ENCODE results near the gene TTC17.

TTC17 gene

DNA sequence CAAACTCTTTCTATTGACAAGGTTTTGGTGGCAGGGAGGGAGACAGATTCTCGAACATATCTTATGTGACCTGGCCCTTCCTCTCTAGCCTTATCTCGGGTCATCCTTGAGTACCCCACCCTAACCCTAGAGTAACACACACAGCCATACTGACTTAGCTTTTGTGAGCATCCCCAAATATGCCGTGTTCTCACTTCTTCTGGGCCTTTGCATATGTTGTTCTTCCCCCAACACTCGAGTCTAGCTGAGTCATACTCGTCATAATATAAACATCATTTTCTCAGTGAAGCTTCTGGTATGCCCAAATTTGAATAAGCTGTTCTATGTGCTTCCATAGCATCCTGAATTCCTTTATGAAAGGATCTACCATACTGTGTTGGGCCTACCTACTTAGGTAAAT is 8.0 kb downstream of the TTC17 start:
- H3K27ac Mint-ChIP-seq = no peak overlapping the region
- H3K27me3 Mint-ChIP-seq = no peaks in the 10 kb centered on the region
- H3K36me3 Mint-ChIP-seq (ENCODE audit: low read depth) = peaks cover 55% of the 10 kb centered on the region
- no peaks in the 10 kb centered on the region for H3K9me3 Mint-ChIP-seq
- H3K4me3 Mint-ChIP-seq = no peak overlapping the region
- peaks cover 52% of the 10 kb centered on the region for H3K4me1 Mint-ChIP-seq (ENCODE audit: low read depth)

DNA sequence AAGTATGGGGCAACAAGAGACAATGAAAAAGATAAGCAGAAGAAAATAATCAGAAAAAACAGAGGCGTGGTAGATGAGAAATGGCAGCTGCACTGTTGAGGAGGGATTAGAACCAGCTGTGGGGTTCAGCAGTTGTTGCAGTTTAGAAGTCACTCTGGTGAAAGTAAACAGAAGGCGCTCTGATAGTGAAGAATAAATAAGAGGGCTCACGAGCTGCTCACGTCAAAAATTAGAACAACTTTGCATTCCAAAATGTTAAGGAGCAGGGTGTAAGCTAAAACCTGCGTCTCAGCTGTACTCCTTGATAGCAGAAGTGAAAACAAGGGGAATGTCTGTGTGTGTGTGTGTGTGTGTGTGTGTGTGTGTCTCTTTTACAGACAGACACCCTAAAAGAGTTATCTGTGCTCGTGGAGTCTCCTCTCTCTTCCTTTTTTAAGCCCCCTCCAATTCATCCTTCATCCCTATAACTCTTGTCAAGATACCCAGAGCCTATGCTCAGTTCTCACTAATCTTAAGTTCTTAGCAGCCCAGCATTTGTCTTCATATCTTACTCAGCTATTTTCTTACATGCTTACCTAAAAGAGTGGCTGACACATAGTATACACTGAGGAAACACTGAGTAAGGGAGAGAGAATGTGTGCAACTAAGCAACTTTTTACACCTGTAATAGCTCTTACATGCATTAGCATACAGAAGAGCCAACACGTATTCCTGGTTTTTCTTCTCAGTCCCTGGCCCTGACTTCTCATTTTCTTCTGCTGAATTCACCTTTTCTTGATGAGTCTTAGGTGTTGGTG is 8.9 kb downstream of the TTC17 start:
- H3K27ac Mint-ChIP-seq = peak overlapping the region; percentile 68
- H3K4me1 Mint-ChIP-seq (ENCODE audit: low read depth) = peaks cover 46% of the 10 kb centered on the region
- H3K9me3 Mint-ChIP-seq = no peaks in the 10 kb centered on the region
- H3K36me3 Mint-ChIP-seq (ENCODE audit: low read depth) = peaks cover 56% of the 10 kb centered on the region
- H3K4me3 Mint-ChIP-seq = no peak overlapping the region
- H3K27me3 Mint-ChIP-seq = no peaks in the 10 kb centered on the region

DNA sequence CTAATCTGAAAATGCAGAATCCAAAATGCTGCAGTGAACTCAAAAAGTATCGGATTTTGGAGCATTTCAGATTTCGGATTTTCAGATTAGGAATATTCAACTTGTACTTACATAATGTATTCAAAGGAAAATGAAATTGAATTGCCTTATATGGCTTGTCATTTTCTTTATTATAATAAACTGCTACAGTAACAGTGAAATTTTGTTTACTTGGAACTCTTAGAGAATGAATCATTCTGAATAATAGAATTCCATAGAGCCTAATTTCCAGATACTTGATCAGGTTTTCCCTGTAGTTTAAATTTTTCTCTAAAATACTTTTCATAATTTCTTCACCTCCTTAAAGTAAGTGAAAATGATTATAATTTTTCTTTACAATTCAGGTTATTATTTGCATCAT is 17.3 kb downstream of the TTC17 start:
- no peaks in the 10 kb centered on the region for H3K27me3 Mint-ChIP-seq
- H3K27ac Mint-ChIP-seq = no peak overlapping the region
- no peak overlapping the region for H3K4me3 Mint-ChIP-seq
- peaks cover 35% of the 10 kb centered on the region for H3K36me3 Mint-ChIP-seq (ENCODE audit: low read depth)
- H3K4me1 Mint-ChIP-seq (ENCODE audit: low read depth) = peaks cover 16% of the 10 kb centered on the region
- H3K9me3 Mint-ChIP-seq = no peaks in the 10 kb centered on the region

DNA sequence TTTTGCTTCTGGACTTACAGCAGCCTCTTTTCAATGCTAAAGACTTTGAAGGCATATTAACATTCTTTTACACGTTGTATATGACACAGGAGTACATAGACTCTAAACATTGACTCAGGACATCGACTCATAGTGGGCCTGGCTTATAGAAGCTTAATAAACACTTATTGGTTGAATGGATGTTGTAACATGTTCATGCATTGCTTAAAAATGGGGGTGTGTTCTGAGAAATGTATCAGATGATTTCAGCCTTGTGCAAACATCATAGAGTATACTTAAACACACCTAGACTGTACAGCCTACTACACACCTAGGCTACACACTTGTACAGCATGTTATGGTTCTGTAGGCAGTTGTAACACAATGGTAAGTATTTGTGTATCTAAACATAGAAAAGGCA is 17.9 kb downstream of the TTC17 start:
- no peaks in the 10 kb centered on the region for H3K9me3 Mint-ChIP-seq
- H3K4me3 Mint-ChIP-seq = no peak overlapping the region
- H3K4me1 Mint-ChIP-seq (ENCODE audit: low read depth) = peaks cover 16% of the 10 kb centered on the region
- H3K36me3 Mint-ChIP-seq (ENCODE audit: low read depth) = peaks cover 35% of the 10 kb centered on the region
- H3K27me3 Mint-ChIP-seq = no peaks in the 10 kb centered on the region
- H3K27ac Mint-ChIP-seq = no peak overlapping the region

DNA sequence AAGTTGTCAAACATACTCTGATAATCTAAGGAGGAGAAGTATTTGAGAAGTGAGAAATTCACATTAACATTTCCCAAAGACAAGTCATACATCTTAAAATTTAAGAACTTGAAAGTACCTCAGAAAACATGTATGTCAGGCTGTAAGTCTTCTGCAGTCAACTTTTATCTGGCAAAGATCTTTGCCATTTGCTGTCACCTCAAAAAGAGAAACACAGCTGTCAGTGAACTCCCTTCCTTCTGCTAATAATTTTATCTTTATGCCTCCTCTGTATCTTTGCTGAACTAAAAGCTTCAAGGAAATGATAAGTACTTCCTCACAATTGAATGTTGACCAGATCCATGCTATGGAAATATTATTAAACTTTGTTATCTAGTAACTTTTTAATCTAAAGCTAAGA is 18.7 kb downstream of the TTC17 start:
- Mint-ChIP-seq H3K27me3 (no peaks in the 10 kb centered on the region), H3K4me3 (no peak overlapping the region), H3K36me3 (ENCODE audit: low read depth) (peaks cover 36% of the 10 kb centered on the region), H3K27ac (no peak overlapping the region), H3K4me1 (ENCODE audit: low read depth) (peaks cover 16% of the 10 kb centered on the region), H3K9me3 (no peaks in the 10 kb centered on the region)

DNA sequence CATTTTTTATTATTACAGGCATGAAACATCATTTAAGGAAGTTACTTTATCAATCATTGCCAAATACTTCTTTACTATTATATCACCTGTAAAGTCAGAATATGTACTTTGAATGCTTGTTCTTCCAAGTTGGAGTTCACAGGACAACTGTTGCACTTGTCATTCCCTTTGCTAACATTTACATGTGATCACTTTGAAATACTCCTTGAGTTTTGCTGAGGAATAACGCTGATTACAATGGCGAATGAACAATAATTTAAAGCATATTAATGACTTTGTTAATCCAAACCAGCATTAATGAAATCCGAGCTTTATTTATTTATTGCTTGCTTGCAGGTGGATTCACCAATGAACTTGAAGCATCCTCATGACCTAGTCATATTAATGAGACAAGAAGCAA is 20.2 kb downstream of the TTC17 start:
- H3K27ac Mint-ChIP-seq = no peak overlapping the region
- H3K4me1 Mint-ChIP-seq (ENCODE audit: low read depth) = peaks cover 12% of the 10 kb centered on the region
- H3K4me3 Mint-ChIP-seq = no peak overlapping the region
- peaks cover 28% of the 10 kb centered on the region for H3K36me3 Mint-ChIP-seq (ENCODE audit: low read depth)
- no peaks in the 10 kb centered on the region for H3K27me3 Mint-ChIP-seq
- H3K9me3 Mint-ChIP-seq = no peaks in the 10 kb centered on the region

DNA sequence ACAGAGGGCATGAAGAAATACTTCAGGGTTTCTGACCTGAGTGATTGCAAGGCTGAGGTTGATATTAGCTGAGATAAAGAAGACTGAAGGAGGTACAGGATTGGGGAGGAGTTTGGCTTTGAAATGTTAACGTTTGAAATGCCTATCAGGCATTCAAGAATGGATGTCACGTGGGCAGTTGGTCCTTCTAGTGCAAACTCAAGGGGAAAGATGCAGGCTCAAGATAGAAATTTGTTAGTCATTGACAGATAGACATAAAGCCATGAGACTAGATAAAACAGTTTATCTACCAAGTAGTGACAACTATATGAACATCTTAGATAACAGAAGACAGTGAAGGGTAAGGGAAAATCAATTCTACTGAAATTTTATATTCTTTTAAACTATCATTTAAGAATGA is 23.1 kb downstream of the TTC17 start:
- Mint-ChIP-seq H3K9me3 (no peaks in the 10 kb centered on the region), H3K4me1 (ENCODE audit: low read depth) (no peaks in the 10 kb centered on the region), H3K27ac (no peak overlapping the region), H3K4me3 (no peak overlapping the region), H3K27me3 (no peaks in the 10 kb centered on the region), H3K36me3 (ENCODE audit: low read depth) (peaks cover 22% of the 10 kb centered on the region)

DNA sequence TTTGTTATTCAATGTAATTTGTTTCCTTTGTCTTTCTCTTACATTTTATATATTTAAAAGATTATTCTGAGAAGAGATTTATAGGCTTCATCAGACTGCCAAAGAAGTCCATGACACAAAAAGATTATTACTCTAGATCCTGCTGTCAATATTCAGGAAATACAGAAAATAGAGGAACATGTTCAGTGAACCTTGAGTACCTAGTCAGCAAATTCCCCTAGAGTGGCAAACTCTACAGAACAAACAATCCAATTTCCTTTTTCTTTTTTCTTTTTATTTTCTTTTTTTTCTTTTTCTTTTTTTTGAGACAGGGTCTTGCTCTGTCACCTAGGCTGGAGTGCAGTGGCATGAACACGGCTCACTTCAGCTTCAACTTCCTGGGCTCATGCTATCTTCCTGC is 23.9 kb downstream of the TTC17 start:
- H3K9me3 Mint-ChIP-seq = no peaks in the 10 kb centered on the region
- H3K27ac Mint-ChIP-seq = no peak overlapping the region
- H3K4me1 Mint-ChIP-seq (ENCODE audit: low read depth) = no peaks in the 10 kb centered on the region
- no peak overlapping the region for H3K4me3 Mint-ChIP-seq
- peaks cover 22% of the 10 kb centered on the region for H3K36me3 Mint-ChIP-seq (ENCODE audit: low read depth)
- H3K27me3 Mint-ChIP-seq = no peaks in the 10 kb centered on the region

DNA sequence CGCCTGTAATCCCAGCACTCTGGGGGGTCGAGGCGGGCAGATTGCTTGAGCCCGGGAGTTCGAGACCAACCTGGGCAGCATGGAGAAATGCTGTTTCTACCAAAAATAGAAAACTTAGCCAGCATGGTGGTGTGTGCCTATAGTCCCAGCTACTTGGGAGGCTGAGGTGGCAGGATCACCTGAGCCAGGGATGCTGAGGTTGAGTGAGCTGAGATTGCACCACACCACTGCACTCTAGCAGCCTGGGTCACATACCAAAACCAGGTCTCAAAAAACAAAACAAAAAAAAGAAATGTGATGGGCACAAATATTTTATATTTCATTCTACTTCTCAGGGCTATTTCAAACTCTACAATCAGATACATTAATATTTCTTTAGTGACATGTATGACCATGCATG is 25.7 kb downstream of the TTC17 start:
- Mint-ChIP-seq H3K36me3 (ENCODE audit: low read depth) (peaks cover 25% of the 10 kb centered on the region), H3K27ac (no peak overlapping the region), H3K4me3 (no peak overlapping the region), H3K4me1 (ENCODE audit: low read depth) (no peaks in the 10 kb centered on the region), H3K9me3 (no peaks in the 10 kb centered on the region), H3K27me3 (no peaks in the 10 kb centered on the region)

DNA sequence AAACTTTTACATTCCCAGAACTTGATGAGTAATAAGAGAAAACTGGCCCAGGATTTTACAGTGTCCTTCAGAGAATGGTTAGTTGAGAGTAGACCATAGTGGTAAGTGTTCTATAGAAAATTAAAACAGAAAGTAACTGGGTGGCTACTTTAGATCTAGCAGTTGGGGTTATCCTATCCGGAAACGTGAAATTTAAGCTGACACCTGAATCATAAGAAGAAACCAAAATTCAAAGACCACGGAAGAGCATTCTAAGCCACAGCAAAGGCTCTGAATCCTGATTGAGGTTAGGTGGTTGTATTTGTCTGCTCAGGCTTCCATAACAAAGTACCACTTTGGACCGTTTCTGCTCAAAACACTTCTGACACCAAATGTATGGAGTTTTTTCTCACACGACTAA is 34.0 kb downstream of the TTC17 start:
- peak overlapping the region; percentile 3 for H3K4me3 Mint-ChIP-seq
- H3K27ac Mint-ChIP-seq = peak overlapping the region; percentile 9
- H3K9me3 Mint-ChIP-seq = no peaks in the 10 kb centered on the region
- peaks cover 77% of the 10 kb centered on the region for H3K36me3 Mint-ChIP-seq (ENCODE audit: low read depth)
- peaks cover 37% of the 10 kb centered on the region for H3K4me1 Mint-ChIP-seq (ENCODE audit: low read depth)
- H3K27me3 Mint-ChIP-seq = no peaks in the 10 kb centered on the region

DNA sequence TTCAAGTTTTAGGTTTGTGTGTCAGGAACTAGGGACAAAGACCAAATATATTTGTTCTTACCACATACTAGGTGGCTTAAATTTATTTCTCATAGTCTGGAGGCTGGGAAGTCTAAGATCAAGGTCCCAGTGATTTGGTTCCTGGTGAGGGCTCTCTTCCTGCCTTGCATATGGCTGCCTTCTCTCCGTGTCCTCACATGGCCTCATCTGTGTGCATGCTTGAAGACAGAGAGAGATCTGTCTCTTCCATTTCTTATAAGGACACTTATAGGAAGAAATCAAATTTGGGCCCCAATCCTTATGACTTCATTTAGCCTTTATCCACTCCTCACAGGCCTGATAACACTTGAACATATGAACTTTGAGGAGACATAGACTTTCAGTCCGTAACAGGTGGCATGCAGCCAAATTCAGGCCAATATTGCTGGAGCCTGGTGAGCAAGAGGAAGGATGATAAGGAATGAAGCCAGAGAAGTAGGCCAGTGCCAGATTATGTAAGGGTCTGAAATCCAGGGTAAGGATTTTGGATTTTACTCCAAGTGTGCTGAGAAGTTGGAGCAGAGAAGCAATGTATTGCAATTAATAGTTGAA is 35.1 kb downstream of the TTC17 start:
- Mint-ChIP-seq H3K4me1 (ENCODE audit: low read depth) (peaks cover 45% of the 10 kb centered on the region), H3K4me3 (no peak overlapping the region), H3K9me3 (no peaks in the 10 kb centered on the region), H3K27ac (no peak overlapping the region), H3K36me3 (ENCODE audit: low read depth) (peaks cover 87% of the 10 kb centered on the region), H3K27me3 (no peaks in the 10 kb centered on the region)

DNA sequence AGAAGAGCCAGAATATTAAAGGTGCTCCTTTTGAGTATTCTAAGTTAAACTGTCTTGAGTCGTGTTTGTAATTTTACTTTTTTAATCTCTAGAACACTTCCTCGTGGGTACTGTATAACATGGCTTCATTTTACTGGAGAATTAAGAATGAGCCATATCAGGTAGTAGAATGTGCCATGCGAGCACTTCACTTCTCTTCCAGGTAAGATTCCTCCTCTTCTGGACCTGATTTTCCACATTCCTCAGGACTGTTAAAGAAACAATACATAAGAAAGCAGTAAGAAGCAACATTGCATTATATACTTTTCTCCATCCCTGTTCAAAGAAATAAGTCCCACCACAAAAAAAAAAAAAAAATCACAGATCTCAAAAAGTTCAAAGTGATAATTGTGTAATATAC is 37.9 kb downstream of the TTC17 start:
- Mint-ChIP-seq H3K9me3 (no peaks in the 10 kb centered on the region), H3K27me3 (no peaks in the 10 kb centered on the region), H3K27ac (peak overlapping the region; percentile 89), H3K36me3 (ENCODE audit: low read depth) (peaks cover 92% of the 10 kb centered on the region), H3K4me1 (ENCODE audit: low read depth) (peaks cover 61% of the 10 kb centered on the region), H3K4me3 (peak overlapping the region; percentile 45)

DNA sequence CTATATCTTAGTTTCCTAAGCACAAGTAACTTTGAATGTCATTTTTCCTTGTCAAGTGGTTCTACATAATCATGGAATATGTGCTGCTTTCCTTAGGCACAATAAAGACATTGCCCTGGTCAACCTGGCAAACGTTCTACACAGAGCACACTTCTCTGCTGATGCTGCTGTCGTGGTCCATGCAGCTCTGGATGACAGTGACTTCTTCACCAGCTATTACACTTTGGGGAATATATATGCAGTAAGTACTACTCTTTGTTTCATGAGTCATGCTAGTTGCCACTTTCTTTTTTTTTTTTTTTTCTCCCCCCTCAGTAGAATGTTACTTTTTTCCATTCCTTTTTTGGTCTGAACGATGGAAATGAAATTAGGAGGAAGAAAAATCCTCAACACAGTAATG is 38.5 kb downstream of the TTC17 start:
- Mint-ChIP-seq H3K27ac (peak overlapping the region; percentile 89), H3K27me3 (no peaks in the 10 kb centered on the region), H3K9me3 (no peaks in the 10 kb centered on the region), H3K36me3 (ENCODE audit: low read depth) (peaks cover 89% of the 10 kb centered on the region), H3K4me3 (peak overlapping the region; percentile 45), H3K4me1 (ENCODE audit: low read depth) (peaks cover 56% of the 10 kb centered on the region)

DNA sequence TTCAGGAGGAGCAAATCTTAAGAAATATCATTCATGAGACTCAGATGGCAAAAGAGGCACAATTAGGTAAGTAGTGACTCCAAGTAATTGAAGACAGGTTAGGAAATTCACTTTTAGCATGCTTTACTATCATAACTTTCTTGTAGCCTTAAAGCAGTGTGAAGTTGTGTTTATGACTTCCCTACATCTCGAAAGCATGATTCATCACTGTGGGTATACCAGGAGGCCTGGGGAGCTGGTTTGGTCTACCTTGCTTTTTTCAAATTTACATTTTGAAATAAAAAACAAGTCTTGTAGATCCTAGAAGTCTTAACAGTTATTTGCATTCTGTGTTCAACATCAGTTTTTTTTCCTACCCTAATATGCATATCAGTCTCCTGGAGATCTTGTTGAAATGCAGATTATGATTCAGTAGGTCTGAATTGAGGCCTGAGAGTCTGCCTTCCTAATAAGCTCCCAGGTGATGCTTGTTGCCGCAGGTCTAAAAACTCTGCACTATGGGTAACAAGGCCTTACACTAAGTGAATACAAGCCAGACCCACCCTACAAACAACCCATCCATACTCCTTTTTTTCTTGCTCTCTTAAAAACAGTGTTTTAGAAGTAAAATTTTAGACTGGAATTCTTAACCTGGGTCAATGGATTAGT is 41.4 kb downstream of the TTC17 start:
- no peak overlapping the region for H3K4me3 Mint-ChIP-seq
- H3K9me3 Mint-ChIP-seq = no peaks in the 10 kb centered on the region
- no peak overlapping the region for H3K27ac Mint-ChIP-seq
- peaks cover 82% of the 10 kb centered on the region for H3K36me3 Mint-ChIP-seq (ENCODE audit: low read depth)
- H3K27me3 Mint-ChIP-seq = no peaks in the 10 kb centered on the region
- H3K4me1 Mint-ChIP-seq (ENCODE audit: low read depth) = peaks cover 60% of the 10 kb centered on the region

DNA sequence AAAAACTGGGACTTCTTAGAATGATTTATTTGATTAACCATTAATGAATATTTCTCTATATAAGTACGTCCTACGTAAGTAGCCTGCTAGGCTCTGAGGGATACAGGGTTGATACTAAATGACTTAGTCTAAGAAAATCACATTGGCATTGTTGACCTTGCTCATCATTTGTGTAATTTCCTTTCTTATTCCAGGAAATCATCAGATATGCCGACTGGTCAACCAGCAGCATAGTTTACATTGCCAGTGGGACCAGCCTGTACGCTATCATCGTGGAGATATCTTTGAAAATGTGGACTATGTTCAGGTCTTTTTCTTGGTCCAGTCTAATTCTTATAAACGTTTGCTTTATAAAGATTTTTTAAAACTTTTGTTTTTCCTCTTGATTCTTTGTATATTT is 42.5 kb downstream of the TTC17 start:
- H3K27ac Mint-ChIP-seq = no peak overlapping the region

More for the DNA sequence above, 42.5 kb downstream of the TTC17 start:
- peaks cover 56% of the 10 kb centered on the region for H3K4me1 Mint-ChIP-seq (ENCODE audit: low read depth)
- H3K36me3 Mint-ChIP-seq (ENCODE audit: low read depth) = peaks cover 83% of the 10 kb centered on the region
- no peaks in the 10 kb centered on the region for H3K9me3 Mint-ChIP-seq
- H3K4me3 Mint-ChIP-seq = no peak overlapping the region
- H3K27me3 Mint-ChIP-seq = no peaks in the 10 kb centered on the region
